Calu3 (cell line): Measurements from ENCODE around the gene TESK2. TPM values are rescaled to one million over a fixed set of nuclear protein-coding genes. Genes with fewer than 3 reads are reported as not detected.

ENCODE experiments used
- BruUV-seq: library from RNA; stranded (reverse); fragments of 400-500 nt; replicated peaks from 2 replicates; lab custom pipeline; 2021; lab: Mats Ljungman, UMichigan
- CTCF ChIA-PET: fragments of 300-600 bp; sonication (Branson Sonifier 250); formaldehyde crosslinking; loops from one replicate; lab custom pipeline; 2022; ENCODE audit warnings: antibody characterized with exemption; lab: Charles Lee
- DNase-seq: peaks from one replicate; pipeline ENCODE4 v3.0.0; 2022
- H3K27ac Mint-ChIP-seq: one replicate; pipeline ENCODE4 v1.8.0; 2022; ENCODE audit warnings: mixed read lengths; ENCODE audit not compliant: unreplicated experiment
- H3K27me3 Mint-ChIP-seq: one replicate; pipeline ENCODE4 v1.8.0; 2022; ENCODE audit warnings: mixed read lengths; ENCODE audit not compliant: unreplicated experiment
- H3K36me3 Mint-ChIP-seq: one replicate; pipeline ENCODE4 v1.8.0; 2022; ENCODE audit warnings: mild to moderate bottlenecking, moderate library complexity, mixed read lengths; ENCODE audit not compliant: insufficient read depth, unreplicated experiment
- H3K4me1 Mint-ChIP-seq: one replicate; pipeline ENCODE4 v1.8.0; 2022; ENCODE audit warnings: mild to moderate bottlenecking, low read depth, mixed read lengths; ENCODE audit not compliant: unreplicated experiment
- H3K4me3 Mint-ChIP-seq: one replicate; pipeline ENCODE4 v1.8.0; 2022; ENCODE audit warnings: mild to moderate bottlenecking, low read depth, moderate library complexity, mixed read lengths; ENCODE audit not compliant: unreplicated experiment
- H3K9me3 Mint-ChIP-seq: one replicate; pipeline ENCODE4 v1.8.0; 2022; ENCODE audit warnings: low read depth, mixed read lengths; ENCODE audit not compliant: unreplicated experiment
- CTCF ChIP-seq: fragments of 200-600 bp; IDR thresholded peaks from one replicate; pipeline ENCODE4 v1.8.0; 2022; ENCODE audit warnings: antibody characterized with exemption; ENCODE audit not compliant: unreplicated experiment
- intact Hi-C: fragments of 100-400 bp; cut with micrococcal nuclease; formaldehyde crosslinking; loops from one replicate; pipeline ENCODE4 v1.10.0; 2022; ENCODE audit not compliant: unreplicated experiment
- total RNA-seq: library from RNA; stranded (reverse); gene quantifications from 2 replicates; pipeline ENCODE4 v1.2.3, GENCODE V29; 2022

The TESK2 gene
- total RNA-seq, 1 experiment from 2014 or later = 2.3 TPM

GRCh38 chr1:45456531-45456930 lies 34.4 kb downstream of the TESK2 start:
- no peak overlapping the region for H3K4me3 Mint-ChIP-seq
- no peak overlapping the region for H3K27ac Mint-ChIP-seq
- DNase-seq = no peak
- no peaks in the 10 kb centered on the region for H3K9me3 Mint-ChIP-seq
- TF ChIP-seq CTCF = no peak
- BruUV-seq = no TSS peak
- H3K36me3 Mint-ChIP-seq = no peaks in the 10 kb centered on the region
- intact Hi-C loops = no loop called here
- CTCF ChIA-PET = interaction anchor here (0.7 kb wide), 1 partner anchor 23 kb away, joined by 3 read pairs; no protein-coding TSS in a partner anchor
- no peaks in the 10 kb centered on the region for H3K27me3 Mint-ChIP-seq
- no peaks in the 10 kb centered on the region for H3K4me1 Mint-ChIP-seq

- no peaks in the 10 kb centered on the region for H3K27me3 Mint-ChIP-seq
- no TSS peak for BruUV-seq
- no peaks in the 10 kb centered on the region for H3K36me3 Mint-ChIP-seq
- no peak for DNase-seq
- H3K4me3 Mint-ChIP-seq = no peak overlapping the region
- no peaks in the 10 kb centered on the region for H3K4me1 Mint-ChIP-seq
- TF ChIP-seq CTCF = no peak
- no peak overlapping the region for H3K27ac Mint-ChIP-seq
- H3K9me3 Mint-ChIP-seq = no peaks in the 10 kb centered on the region
- intact Hi-C loops = no loop called here
- CTCF ChIA-PET = no interaction called here
Measured at GRCh38 chr1:45455162-45455561, 35.8 kb downstream of the TESK2 start.

- no peaks in the 10 kb centered on the region for H3K27me3 Mint-ChIP-seq
- no peaks in the 10 kb centered on the region for H3K4me1 Mint-ChIP-seq
- no TSS peak for BruUV-seq
- CTCF ChIA-PET = no interaction called here
- H3K4me3 Mint-ChIP-seq = no peak overlapping the region
- H3K36me3 Mint-ChIP-seq = no peaks in the 10 kb centered on the region
- intact Hi-C loops = no loop called here
- H3K27ac Mint-ChIP-seq = no peak overlapping the region
- TF ChIP-seq CTCF = no peak
- no peaks in the 10 kb centered on the region for H3K9me3 Mint-ChIP-seq
- DNase-seq = no peak
Measured at GRCh38 chr1:45454464-45454863, 36.5 kb downstream of the TESK2 start.

GRCh38 chr1:45452503-45452902 lies 38.5 kb downstream of the TESK2 start:
- H3K27me3 Mint-ChIP-seq = no peaks in the 10 kb centered on the region

More at GRCh38 chr1:45452503-45452902, 38.5 kb downstream of the TESK2 start:
- no peak overlapping the region for H3K27ac Mint-ChIP-seq
- no peaks in the 10 kb centered on the region for H3K9me3 Mint-ChIP-seq
- no peak for TF ChIP-seq CTCF
- intact Hi-C loops = no loop called here
- H3K4me1 Mint-ChIP-seq = no peaks in the 10 kb centered on the region
- no TSS peak for BruUV-seq
- H3K4me3 Mint-ChIP-seq = no peak overlapping the region
- DNase-seq = no peak
- H3K36me3 Mint-ChIP-seq = no peaks in the 10 kb centered on the region
- CTCF ChIA-PET = no interaction called here
